ENCODE results near the gene PYROXD2.

GRCh38 chr10:98338318-98338717 is 76.7 kb downstream of the PYROXD2 start:
- TF ChIP-seq CTCF (IDR thresholded peaks at IDR 0.05; ENCODE audit: low read length) (no peak), EZH2phosphoT487 (IDR thresholded peaks at IDR 0.05; ENCODE audit: low read length) (no peak), EZH2 (optimal IDR thresholded peaks at IDR 0.05; ENCODE audit: low read depth, low read length) (no peak)

All from MM.1S (cell line).